AG04449 (cell line): Measurements from ENCODE around the gene AKAP8.
A peak's percentile ranks its signal among the peaks of the same experiment; 100 is the strongest.

Experiments
- CTCF ChIA-PET: fragments of 350-600 bp; formaldehyde crosslinking; extraction: SDS; loops from one replicate; lab custom pipeline; 2021; ENCODE audit warnings: antibody characterized with exemption; lab: Yijun Ruan, JAX
- POLR2A ChIA-PET: fragments of 400-600, 350-600 bp; formaldehyde crosslinking; extraction: SDS; loops from one replicate; lab custom pipeline; 2020; ENCODE audit warnings: antibody characterized with exemption, inconsistent platforms; lab: Yijun Ruan, JAX
- DNase-seq: peaks from one replicate; pipeline ENCODE4 v3.0.0-alpha.2; 2010; ENCODE audit warnings: low read depth, low spot score
- H3K4me3 ChIP-seq: 2 replicates; pipeline ENCODE4 v1.5.1; 2011; ENCODE audit warnings: low read depth, mild to moderate bottlenecking, control low read depth, low read length
- CTCF ChIP-seq: IDR thresholded peaks from one replicate; pipeline ENCODE4 v1.5.1; 2011; ENCODE audit warnings: mild to moderate bottlenecking, moderate library complexity, low read length, control low read depth, inconsistent platforms; ENCODE audit not compliant: insufficient read depth; ENCODE audit errors: missing control alignments

Gene AKAP8

GRCh38 chr19:15332311-15332996 lies 47.1 kb downstream of the AKAP8 start, which contains the start of gene BRD4:
Gene BRD4, minus strand, starts transcription at chr19:15332539. Its CDS starts 59,440 bp downstream, at chr19:15273099.
- no peak for DNase-seq
- no peak for TF ChIP-seq CTCF
- H3K4me3 ChIP-seq: peak within 1 kb of the TSS; percentile 92
- ChIA-PET CTCF (interaction anchor here (1.6 kb wide), 1 partner anchor 240 kb away, joined by 4 read pairs; no protein-coding TSS in a partner anchor), POLR2A (interaction anchor here (0.7 to 1.6 kb wide), 4 partner anchors 32 to 81 kb away, joined by 3 read pairs; no protein-coding TSS in a partner anchor)

GRCh38 chr19:15331419-15332310 lies 47.9 kb downstream of the AKAP8 start:
- ChIA-PET CTCF (no interaction called here), POLR2A (interaction anchor here (0.6 to 1.0 kb wide), 4 partner anchors 44 to 162 kb away, joined by 3 read pairs; no protein-coding TSS in a partner anchor)
- no peak for TF ChIP-seq CTCF
- H3K4me3 ChIP-seq: peak overlapping the region; percentile 92
- no peak for DNase-seq

- peak; percentile 52 for DNase-seq
- TF ChIP-seq CTCF: no peak
- H3K4me3 ChIP-seq: peak overlapping the region; percentile 92
- ChIA-PET CTCF (no interaction called here), POLR2A (interaction anchor here (0.6 kb wide), 1 partner anchor 162 kb away, joined by 3 read pairs; no protein-coding TSS in a partner anchor)
Measured at GRCh38 chr19:15330801-15331418, 48.7 kb downstream of the AKAP8 start.

GRCh38 chr19:15328312-15328711 lies 51.3 kb downstream of the AKAP8 start:
- no peak for TF ChIP-seq CTCF
- H3K4me3 ChIP-seq: no peak overlapping the region
- ChIA-PET POLR2A (no interaction called here), CTCF (interaction anchor here (1.5 kb wide), 1 partner anchor 76 kb away, joined by 3 read pairs; no protein-coding TSS in a partner anchor)
- DNase-seq: no peak

- DNase-seq: no peak
Measured at GRCh38 chr19:15324791-15325519, 54.6 kb downstream of the AKAP8 start.

More at GRCh38 chr19:15324791-15325519, 54.6 kb downstream of the AKAP8 start:
- ChIA-PET POLR2A (interaction anchor here (1.3 kb wide), 1 partner anchor 7 kb away, joined by 3 read pairs; no protein-coding TSS in a partner anchor), CTCF (interaction anchor here (1.3 kb wide), 1 partner anchor 61 kb away, joined by 3 read pairs; no protein-coding TSS in a partner anchor)
- H3K4me3 ChIP-seq: no peak overlapping the region
- TF ChIP-seq CTCF: no peak
